Measurements from ENCODE around the gene ANKRD44.

GRCh38 chr2:197121756-197122385, 188.7 kb downstream of the ANKRD44 start:
- TF ChIP-seq CTCF (IDR thresholded peaks at IDR 0.05) (no peak), TCF7L2 (IDR thresholded peaks at IDR 0.05; ENCODE audit: low read depth, low read length) (no peak)
- TF ChIP-seq, protein P1, sequence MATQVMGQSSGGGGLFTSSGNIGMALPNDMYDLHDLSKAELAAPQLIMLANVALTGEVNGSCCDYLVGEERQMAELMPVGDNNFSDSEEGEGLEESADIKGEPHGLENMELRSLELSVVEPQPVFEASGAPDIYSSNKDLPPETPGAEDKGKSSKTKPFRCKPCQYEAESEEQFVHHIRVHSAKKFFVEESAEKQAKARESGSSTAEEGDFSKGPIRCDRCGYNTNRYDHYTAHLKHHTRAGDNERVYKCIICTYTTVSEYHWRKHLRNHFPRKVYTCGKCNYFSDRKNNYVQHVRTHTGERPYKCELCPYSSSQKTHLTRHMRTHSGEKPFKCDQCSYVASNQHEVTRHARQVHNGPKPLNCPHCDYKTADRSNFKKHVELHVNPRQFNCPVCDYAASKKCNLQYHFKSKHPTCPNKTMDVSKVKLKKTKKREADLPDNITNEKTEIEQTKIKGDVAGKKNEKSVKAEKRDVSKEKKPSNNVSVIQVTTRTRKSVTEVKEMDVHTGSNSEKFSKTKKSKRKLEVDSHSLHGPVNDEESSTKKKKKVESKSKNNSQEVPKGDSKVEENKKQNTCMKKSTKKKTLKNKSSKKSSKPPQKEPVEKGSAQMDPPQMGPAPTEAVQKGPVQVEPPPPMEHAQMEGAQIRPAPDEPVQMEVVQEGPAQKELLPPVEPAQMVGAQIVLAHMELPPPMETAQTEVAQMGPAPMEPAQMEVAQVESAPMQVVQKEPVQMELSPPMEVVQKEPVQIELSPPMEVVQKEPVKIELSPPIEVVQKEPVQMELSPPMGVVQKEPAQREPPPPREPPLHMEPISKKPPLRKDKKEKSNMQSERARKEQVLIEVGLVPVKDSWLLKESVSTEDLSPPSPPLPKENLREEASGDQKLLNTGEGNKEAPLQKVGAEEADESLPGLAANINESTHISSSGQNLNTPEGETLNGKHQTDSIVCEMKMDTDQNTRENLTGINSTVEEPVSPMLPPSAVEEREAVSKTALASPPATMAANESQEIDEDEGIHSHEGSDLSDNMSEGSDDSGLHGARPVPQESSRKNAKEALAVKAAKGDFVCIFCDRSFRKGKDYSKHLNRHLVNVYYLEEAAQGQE (IDR thresholded peaks at IDR 0.05; ENCODE audit: insufficient read depth in 1 of 2, low read depth in 2 of 2, low read length in 1 of 2): no peak
